Stimulated activated CD4-positive, alpha-beta T cell treated with anti-CD3 and anti-CD28 coated beads, Interleukin-4, amount 100 ng/mL, for 24 hours (primary cell): ENCODE results near the gene FCRLA.
"Not testable (repeated sequence)": the region's sequence is repeated elsewhere in the genome, so short reads cannot be mapped to it uniquely, and the experiment has no call there.

ENCODE experiments used
- DNase-seq: peaks from one replicate; pipeline ENCODE4 v3.0.0-alpha.2; 2020

Gene FCRLA

GRCh38 chr1:161706482-161707347, at the start of gene FCRLA:
TSS of gene FCRLA (plus strand) at chr1:161707229. CDS start at chr1:161707265, 36 bp downstream.
- DNase-seq: peak; percentile 27

- DNase-seq: not testable (repeated sequence)
Measured at GRCh38 chr1:161658524-161658923, 48.5 kb upstream of the FCRLA start.

- not testable (repeated sequence) for DNase-seq
Measured at GRCh38 chr1:161661660-161662311, 45.2 kb upstream of the FCRLA start.

- DNase-seq: not testable (repeated sequence)
Measured at GRCh38 chr1:161662684-161663339, 44.2 kb upstream of the FCRLA start, which contains the start of gene FCGR2B. TSS of gene FCGR2B (plus strand) at chr1:161663143. CDS start at chr1:161663242, 99 bp downstream.

- not testable (repeated sequence) for DNase-seq
Measured at GRCh38 chr1:161663569-161663968, 43.5 kb upstream of the FCRLA start.

GRCh38 chr1:161664689-161665088, 42.3 kb upstream of the FCRLA start:
- not testable (repeated sequence) for DNase-seq

- not testable (repeated sequence) for DNase-seq
Measured at GRCh38 chr1:161671045-161672020, 35.7 kb upstream of the FCRLA start.

GRCh38 chr1:161673437-161673836, 33.6 kb upstream of the FCRLA start:
- not testable (repeated sequence) for DNase-seq

- DNase-seq: not testable (repeated sequence)
Measured at GRCh38 chr1:161674447-161674846, 32.6 kb upstream of the FCRLA start.

- not testable (repeated sequence) for DNase-seq
Measured at GRCh38 chr1:161674908-161675307, 32.1 kb upstream of the FCRLA start.

GRCh38 chr1:161676441-161676840, 30.6 kb upstream of the FCRLA start:
- DNase-seq: no peak

GRCh38 chr1:161676958-161677689, 29.9 kb upstream of the FCRLA start:
- no peak for DNase-seq

GRCh38 chr1:161678500-161678899, 28.5 kb upstream of the FCRLA start:
- DNase-seq: no peak

- no peak for DNase-seq
Measured at GRCh38 chr1:161681879-161682278, 25.1 kb upstream of the FCRLA start.

GRCh38 chr1:161688946-161689345, 18.1 kb upstream of the FCRLA start:
- DNase-seq: no peak

GRCh38 chr1:161691846-161692245, 15.2 kb upstream of the FCRLA start:
- no peak for DNase-seq

GRCh38 chr1:161693020-161693712, 13.9 kb upstream of the FCRLA start:
- DNase-seq: not testable (repeated sequence)

GRCh38 chr1:161698302-161698701, 8.7 kb upstream of the FCRLA start:
- DNase-seq: not testable (repeated sequence)

- DNase-seq: no peak
Measured at GRCh38 chr1:161702250-161702649, 4.8 kb upstream of the FCRLA start.

GRCh38 chr1:161705537-161705936, 1.5 kb upstream of the FCRLA start:
- no peak for DNase-seq

GRCh38 chr1:161706113-161706481, 932 bp upstream of the FCRLA start:
- DNase-seq: no peak
